K562 (cell line): ENCODE data around the gene E2F3. TPM values are rescaled to one million over a fixed set of nuclear protein-coding genes. Genes with fewer than 3 reads are reported as not detected.
"Not testable (repeated sequence)": the region's sequence is repeated elsewhere in the genome, so short reads cannot be mapped to it uniquely, and the experiment has no call there.

Experiments
- ATAC-seq: fragments of 200-7000 bp; cut with Tn5 transposase; 3 replicates; pipeline ENCODE4 v1.9.1; 2020; ENCODE audit warnings: moderate library complexity
- BruUV-seq: library from RNA; stranded (reverse); fragments of 400-500 nt; replicated peaks from 2 replicates; lab custom pipeline; 2021; lab: Mats Ljungman, UMichigan
- CTCF ChIA-PET: fragments of 300-600 bp; formaldehyde crosslinking; extraction: SDS; loops from one replicate; lab custom pipeline; 2021; ENCODE audit warnings: low intra/inter-chr PET ratio; lab: Yijun Ruan, JAX
- POLR2A ChIA-PET: fragments of 300-600, 350-650 bp; sonication (Branson Sonifier 250); formaldehyde crosslinking; extraction: SDS; loops from one replicate; lab custom pipeline; 2021; ENCODE audit warnings: antibody characterized with exemption, inconsistent platforms; lab: Yijun Ruan, JAX
- DNase-seq, 4 experiments: peaks; one replicate each; pipeline versions ENCODE4 v3.0.0 to v3.0.0-alpha.2; 2011 to 2018; ENCODE audit warnings: low spot score in 3 of 4, mixed read lengths in 3 of 4; ENCODE audit errors: extremely low read depth in 1 of 4
- FAIRE-seq: peaks from 2 replicates; lab custom pipeline; 2011; peaks lifted over from hg19 to GRCh38; lab: Jason Lieb, UNC
- H2AFZ ChIP-seq: 2 replicates; pipeline ENCODE4 v1.6.0; 2011; ENCODE audit warnings: low read depth, low read length, control low read depth, inconsistent platforms
- H3K27ac ChIP-seq: fragments of 200-600 bp; 3 replicates; pipeline ENCODE4 v1.8.0; 2011; ENCODE audit warnings: low read depth, mild to moderate bottlenecking, control low read depth, inconsistent platforms, low read length, moderate library complexity, mixed read lengths; ENCODE audit errors: extremely low read depth
- H3K27me3 ChIP-seq, 2 experiments: fragments of 300-600 bp in 1 of 2; 2 replicates in 1 of 2; 3 replicates in 1 of 2; pipeline versions ENCODE4 v1.6.0 to v1.8.0; 2011; ENCODE audit warnings: inconsistent platforms in 2 of 2, low read length in 2 of 2, mild to moderate bottlenecking in 1 of 2, mixed read lengths in 1 of 2, moderate library complexity in 1 of 2; ENCODE audit not compliant: control insufficient read depth in 2 of 2, insufficient read depth in 2 of 2
- H3K36me3 ChIP-seq: fragments of 300-600 bp; 3 replicates; pipeline ENCODE4 v1.8.0; 2011; ENCODE audit warnings: mild to moderate bottlenecking, low read length, inconsistent platforms; ENCODE audit not compliant: control insufficient read depth, insufficient read depth
- H3K4me1 ChIP-seq, 2 experiments: fragments of 200-600 bp in 1 of 2; replicated peaks in 1 of 2; 2 replicates in 1 of 2; 3 replicates in 1 of 2; pipeline versions ENCODE4 v1.5.1 to v1.8.0; 2011; ENCODE audit warnings: inconsistent platforms in 2 of 2, low read length in 2 of 2, mild to moderate bottlenecking in 1 of 2, mixed read lengths in 1 of 2, moderate library complexity in 1 of 2; ENCODE audit not compliant: control insufficient read depth in 2 of 2, insufficient read depth in 2 of 2
- H3K4me2 ChIP-seq: 2 replicates; pipeline ENCODE4 v1.6.1; 2011; ENCODE audit warnings: low read length, control low read depth, inconsistent platforms, mixed read lengths; ENCODE audit not compliant: insufficient read depth
- H3K4me3 ChIP-seq: fragments of 200-600 bp; sonication (generic), shearing (Covaris generic); 2 replicates; pipeline ENCODE4 v1.5.1; 2016; ENCODE audit warnings: control low read depth, inconsistent platforms
- H3K79me2 ChIP-seq: fragments of 200-600 bp; 3 replicates; pipeline ENCODE4 v1.8.0; 2011; ENCODE audit warnings: low read length, inconsistent platforms; ENCODE audit not compliant: control insufficient read depth, insufficient read depth
- H3K9ac ChIP-seq, 2 experiments: 2 replicates each; pipeline versions ENCODE4 v1.6.0 to v1.6.1; 2011; ENCODE audit warnings: low read depth in 2 of 2, low read length in 2 of 2, control low read depth in 1 of 2, inconsistent platforms in 1 of 2, mild to moderate bottlenecking in 1 of 2, mixed read lengths in 1 of 2; ENCODE audit not compliant: insufficient read depth in 1 of 2
- H3K9me1 ChIP-seq: one replicate; pipeline ENCODE4 v1.6.0; 2011; ENCODE audit warnings: inconsistent platforms, mild to moderate bottlenecking, low read length, moderate library complexity; ENCODE audit not compliant: control insufficient read depth, insufficient read depth
- H3K9me3 ChIP-seq: replicated peaks from 2 replicates; pipeline ENCODE4 v1.5.1; 2011; ENCODE audit warnings: low read depth, low read length, inconsistent platforms; ENCODE audit not compliant: control insufficient read depth, insufficient read depth
- H4K20me1 ChIP-seq: replicated peaks from 2 replicates; pipeline ENCODE4 v1.6.1; 2011; ENCODE audit warnings: low read length, inconsistent platforms, mixed read lengths; ENCODE audit not compliant: control insufficient read depth, insufficient read depth
- ARID1B ChIP-seq: fragments of 450-650 bp; IDR thresholded peaks from 2 replicates; pipeline ENCODE4 v1.6.1; 2016; ENCODE audit warnings: antibody characterized with exemption, mild to moderate bottlenecking, inconsistent platforms
- BCOR ChIP-seq: fragments of 450-650 bp; IDR thresholded peaks from 2 replicates; pipeline ENCODE4 v1.6.1; 2016
- KDM1A ChIP-seq, 2 experiments: fragments of 450-650 bp; IDR thresholded peaks; 2 replicates each; pipeline ENCODE4 v1.6.1; 2016; ENCODE audit warnings: mild to moderate bottlenecking in 2 of 2
- L3MBTL2 ChIP-seq: fragments of 450-650 bp; IDR thresholded peaks from 2 replicates; pipeline ENCODE4 v1.6.1; 2016; ENCODE audit warnings: mild to moderate bottlenecking, moderate library complexity
- RAD21 ChIP-seq, 2 experiments: fragments of 250-450 bp in 1 of 2; fragments of 450-650 bp in 1 of 2; sonication (Bioruptor Pico) in 1 of 2; formaldehyde crosslinking in 1 of 2; IDR thresholded peaks in 1 of 2; conservative IDR thresholded peaks in 1 of 2; 2 replicates each; pipeline versions ENCODE4 v1.4.0 to v1.8.0; 2020 to 2022; ENCODE audit warnings: mild to moderate bottlenecking in 2 of 2, moderate library complexity in 1 of 2
- SMARCA4 ChIP-seq: fragments of 450-650 bp; IDR thresholded peaks from 2 replicates; pipeline ENCODE4 v1.6.1; 2016
- ZEB2 ChIP-seq: fragments of 450-650 bp; IDR thresholded peaks from 2 replicates; pipeline ENCODE4 v1.6.1; 2016
- ZNF146 ChIP-seq: IDR thresholded peaks from one replicate; pipeline ENCODE4 v1.6.1; 2018; ENCODE audit warnings: missing compliant biosample characterization; ENCODE audit not compliant: unreplicated experiment
- WGBS: fragments of 100-300 bp; shearing (Covaris generic); methylation state at CpG from one replicate; pipeline ENCODE4 v1.1.6; 2016; ENCODE audit warnings: low coverage, mixed read lengths; ENCODE audit not compliant: insufficient coverage; ENCODE audit errors: missing lambda C conversion rate; 5-methylcytosine and 5-hydroxymethylcytosine counted together
- in situ Hi-C: fragments of 300-500 bp; cut with MboI; formaldehyde crosslinking; loops from 4 replicates; pipeline ENCODE4 v1.15.0; 2018; ENCODE audit warnings: inconsistent platforms, mixed read lengths
- intact Hi-C: fragments of 100-400 bp; cut with micrococcal nuclease; formaldehyde crosslinking; loops from 2 replicates; pipeline ENCODE4 v1.14.2; 2022
- polyA plus RNA-seq, 8 experiments: library from polyadenylated mRNA; depleted of rRNA in 4 of 8; stranded (reverse) in 5 of 8; unstranded in 3 of 8; fragments of >200 nt; fragmentation: Nextera tagmentation in 2 of 8; fragmentation: Illumina TruSeq in 1 of 8; extraction: Ambion mirVana in 2 of 8; extraction: Trizol in 1 of 8; gene quantifications; 2 replicates each; pipeline versions ENCODE4 v1.2.1 to v1.2.3, GENCODE V29; 2011 to 2014; ENCODE audit warnings: inconsistent platforms in 1 of 8, missing spikeins in 1 of 8
- total RNA-seq, 7 experiments: library from RNA; depleted of rRNA in 6 of 7; stranded (reverse); fragments of >200 nt in 6 of 7; fragmentation: Illumina TruSeq in 2 of 7; extraction: Trizol in 2 of 7; gene quantifications; 2 replicates each; pipeline versions ENCODE4 v1.2.1 to v1.2.3, GENCODE V29; 2011 to 2021; ENCODE audit warnings: low replicate concordance in 1 of 7
- TF ChIP-seq, protein P1 (sequence below): IDR thresholded peaks from 2 replicates; pipeline ENCODE4 v1.6.1; 2012; ENCODE audit warnings: low read depth, low read length, improper control_type of control experiment, borderline replicate concordance

Gene E2F3
- total and polyA plus RNA-seq, 9 of the 15 experiments (the other 6 are each of a cell fraction or from before 2014, with no cell fraction given) = 11.1 to 44.7 (median 27.2) TPM

- intact Hi-C loops, H3K27me3 ChIP-seq, H2AFZ ChIP-seq, DNase-seq, H3K9me1 ChIP-seq, H3K9ac ChIP-seq, H4K20me1 ChIP-seq, H3K27ac ChIP-seq, BruUV-seq, H3K79me2 ChIP-seq, FAIRE-seq, ATAC-seq, POLR2A ChIA-PET, H3K9me3 ChIP-seq, H3K4me3 ChIP-seq, H3K4me2 ChIP-seq, H3K36me3 ChIP-seq: not testable (repeated sequence)
- peaks cover 8 to 10% of the 10 kb centered on the region in 2 experiments; a peak in 4 of 5 replicates for H3K4me1 ChIP-seq
- CTCF ChIA-PET = interaction anchor here (0.6 to 1.1 kb wide), 2 partner anchors 65 to 233 kb away, joined by 3 read pairs; no protein-coding TSS in a partner anchor
- WGBS = 42% methylated on average over 3 of the region's 3 CpGs
- in situ Hi-C loops = loop anchor here (5.0 kb wide), 1 partner anchor 233 kb away; no protein-coding TSS in a partner anchor
- peak; percentile 91 for TF ChIP-seq ZNF146 (CRISPR knock-in tag)
- peak; percentile 73 for TF ChIP-seq BCOR
- TF ChIP-seq KDM1A (IDR thresholded peaks at IDR 0.05) = peak in 1 of 2 experiments; percentile 58; a peak in 2 of 4 replicates
Observed at GRCh38 chr6:20525208-20525607, 123.5 kb downstream of the E2F3 start.

DNA sequence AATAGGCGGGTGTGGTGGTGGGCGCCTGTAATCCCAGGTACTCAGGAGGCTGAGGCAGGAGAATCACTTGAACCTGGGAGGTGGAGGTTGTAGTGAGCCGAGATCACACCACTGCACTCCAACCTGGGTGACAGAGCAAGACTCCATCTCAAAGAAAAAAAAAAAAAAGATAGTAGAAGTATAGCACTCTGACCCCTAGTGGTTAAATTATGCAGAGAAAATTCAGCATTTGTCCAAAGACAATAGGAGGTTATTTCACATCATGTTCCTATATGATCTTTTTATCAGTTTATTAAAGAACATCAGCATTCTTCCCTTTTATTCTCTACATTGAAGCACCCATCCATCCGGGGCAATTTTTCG, 127.4 kb downstream of the E2F3 start:
- H3K36me3 ChIP-seq, H3K27me3 ChIP-seq, BruUV-seq, H3K9me3 ChIP-seq, H3K4me3 ChIP-seq, POLR2A ChIA-PET, H3K9me1 ChIP-seq, H4K20me1 ChIP-seq, H3K4me2 ChIP-seq, H3K79me2 ChIP-seq: not testable (repeated sequence)
- FAIRE-seq (peak; percentile 32), ATAC-seq (peak; percentile 77), DNase-seq (peak in 2 of 4 experiments; percentile 40 to 71)
- Histone ChIP-seq H3K9ac (peak overlapping the region in 1 of 2 experiments; percentile 1; a peak in 1 of 4 replicates), H2AFZ (peak overlapping the region; percentile 52), H3K4me1 (peaks cover 10 to 13% of the 10 kb centered on the region in 2 experiments; a peak in 4 of 5 replicates), H3K27ac (peak overlapping the region; percentile 65; the same call in 1 of the 3 replicates)
- WGBS = 3% methylated on average over 4 of the region's 5 CpGs
- intact Hi-C loops = loop anchor here (1.0 to 2.0 kb wide), 3 partner anchors 70 to 238 kb away; partner anchors contain the start of gene E2F3
- CTCF ChIA-PET = interaction anchor here (0.5 to 2.7 kb wide), 8 partner anchors 125 to 437 kb away, joined by 3 to 45 read pairs (median 9); partner anchors contain the start of gene E2F3
- in situ Hi-C loops = loop anchor here (5.0 kb wide), 1 partner anchor 237 kb away; no protein-coding TSS in a partner anchor
- TF ChIP-seq SMARCA4 (peak; percentile 24), ARID1B (peak; percentile 8; the same call in 1 of the 2 replicates), ZEB2 (peak; percentile 73), RAD21 (CRISPR knock-in tag; conservative IDR thresholded peaks at IDR 0.05 in 1 of 2, IDR thresholded peaks at IDR 0.05 in 1 of 2) (peak; percentile 56 to 70), L3MBTL2 (0 out of 2 replicates have a peak, but pooled peaks have one; percentile 13)
- TF ChIP-seq, protein P1, sequence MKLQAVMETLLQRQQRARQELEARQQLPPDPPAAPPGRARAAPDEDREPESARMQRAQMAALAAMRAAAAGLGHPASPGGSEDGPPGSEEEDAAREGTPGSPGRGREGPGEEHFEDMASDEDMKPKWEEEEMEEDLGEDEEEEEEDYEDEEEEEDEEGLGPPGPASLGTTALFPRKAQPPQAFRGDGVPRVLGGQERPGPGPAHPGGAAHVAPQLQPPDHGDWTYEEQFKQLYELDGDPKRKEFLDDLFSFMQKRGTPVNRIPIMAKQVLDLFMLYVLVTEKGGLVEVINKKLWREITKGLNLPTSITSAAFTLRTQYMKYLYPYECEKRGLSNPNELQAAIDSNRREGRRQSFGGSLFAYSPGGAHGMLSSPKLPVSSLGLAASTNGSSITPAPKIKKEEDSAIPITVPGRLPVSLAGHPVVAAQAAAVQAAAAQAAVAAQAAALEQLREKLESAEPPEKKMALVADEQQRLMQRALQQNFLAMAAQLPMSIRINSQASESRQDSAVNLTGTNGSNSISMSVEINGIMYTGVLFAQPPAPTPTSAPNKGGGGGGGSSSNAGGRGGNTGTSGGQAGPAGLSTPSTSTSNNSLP = peak; percentile 24; the same call in 1 of the 2 replicates
